HG03175 (cell line): Measurements from ENCODE around the gene GRID2.

Source experiments
- ATAC-seq: cut with Tn5 transposase; IDR thresholded peaks from one replicate; pipeline ENCODE4 v1.9.1; 2021; ENCODE audit warnings: mild to moderate bottlenecking, moderate library complexity; ENCODE audit not compliant: unreplicated experiment

Gene GRID2

GRCh38 chr4:93373893-93374860 lies 1070.4 kb downstream of the GRID2 start:
- ATAC-seq: no peak

DNA sequence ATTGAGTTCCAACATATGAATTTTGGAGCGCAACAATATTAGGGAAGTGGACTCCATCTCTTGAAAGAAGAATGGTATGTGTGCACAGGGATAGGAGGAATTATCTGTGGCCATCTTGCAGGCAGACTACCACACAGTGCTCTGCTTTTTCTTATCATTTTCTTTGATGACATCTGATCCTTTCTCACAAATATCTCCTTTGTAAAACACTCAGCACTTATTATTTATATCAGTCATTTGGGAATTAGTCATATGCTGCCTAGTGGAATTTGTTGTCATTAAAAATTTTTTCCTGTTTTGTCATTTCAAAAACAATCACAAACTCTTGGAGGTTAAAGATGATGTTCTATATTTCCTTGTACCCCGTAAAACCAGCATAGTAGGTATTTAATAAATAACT lies 1080.5 kb downstream of the GRID2 start:
- ATAC-seq: no peak

GRCh38 chr4:93384887-93385286 lies 1081.1 kb downstream of the GRID2 start:
- no peak for ATAC-seq

DNA sequence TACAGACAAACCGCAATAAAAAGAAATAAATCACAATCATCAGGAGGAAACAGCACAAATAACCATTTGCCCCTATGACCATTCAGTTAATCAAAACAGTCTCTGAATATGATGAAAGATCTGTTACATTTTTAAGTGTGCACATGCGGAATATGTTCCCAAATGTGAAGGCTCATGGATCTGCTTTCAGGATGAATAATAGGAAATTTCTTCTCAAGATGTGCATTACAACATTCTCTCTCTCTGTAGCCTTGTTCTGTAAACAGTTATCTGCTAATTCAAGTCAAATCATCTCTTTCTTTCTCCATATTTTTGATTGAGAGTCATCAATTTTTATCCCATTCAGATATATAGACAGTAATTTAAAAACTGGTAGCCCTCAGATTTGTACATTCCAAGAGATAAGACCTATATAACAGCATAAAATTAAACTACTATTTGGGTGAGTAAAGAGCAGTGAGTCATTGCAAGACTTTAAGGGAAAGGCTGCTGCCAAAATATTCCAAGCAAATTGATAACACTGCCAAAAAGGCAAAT lies 1090.8 kb downstream of the GRID2 start:
- ATAC-seq: no peak

DNA sequence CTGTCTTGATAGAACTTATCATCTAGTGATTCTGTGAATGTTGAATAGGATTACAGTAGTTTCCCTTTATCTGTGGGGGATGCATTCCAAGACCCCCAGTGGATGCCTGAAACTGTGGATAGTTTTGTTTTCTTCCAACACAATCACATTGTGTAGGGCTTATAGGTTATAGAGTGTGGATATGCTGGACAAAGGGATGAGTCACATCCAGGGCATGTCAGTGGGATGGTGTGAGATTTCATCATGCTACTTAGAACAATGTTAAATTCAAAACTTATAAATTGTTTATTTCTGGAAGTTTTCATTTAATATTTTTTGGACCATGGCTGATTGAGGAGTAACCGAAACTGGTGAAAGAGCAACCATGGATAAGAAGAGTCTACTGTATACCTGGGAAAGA lies 1092.5 kb downstream of the GRID2 start:
- no peak for ATAC-seq

GRCh38 chr4:93403571-93403970 lies 1099.8 kb downstream of the GRID2 start:
- no peak for ATAC-seq

- ATAC-seq: no peak
Observed at GRCh38 chr4:93407493-93408275, 1103.9 kb downstream of the GRID2 start.

GRCh38 chr4:93409035-93409434 lies 1105.3 kb downstream of the GRID2 start:
- ATAC-seq: no peak

- ATAC-seq: no peak
Observed at GRCh38 chr4:93414041-93414550, 1110.3 kb downstream of the GRID2 start.

- no peak for ATAC-seq
Observed at GRCh38 chr4:93416344-93417128, 1112.8 kb downstream of the GRID2 start.

DNA sequence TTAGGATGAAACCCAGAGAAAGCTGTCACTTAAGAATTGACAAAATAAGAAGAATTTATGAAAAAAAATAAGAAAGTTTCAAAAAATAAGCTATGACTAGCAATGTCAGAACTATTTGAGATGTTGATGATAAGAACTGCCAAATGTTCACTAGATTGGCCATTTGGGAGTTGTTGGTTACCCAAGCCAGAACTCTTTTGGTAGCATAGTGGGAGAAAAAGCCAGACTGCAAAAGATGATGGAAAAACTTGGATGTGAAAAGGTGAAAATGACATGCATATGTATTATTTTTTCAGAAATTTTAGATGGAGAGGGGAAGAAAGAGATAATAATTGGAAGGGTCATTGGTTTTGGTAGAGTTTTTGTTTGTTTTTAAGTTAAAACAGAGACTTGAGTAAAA lies 1127.6 kb downstream of the GRID2 start:
- ATAC-seq: no peak

DNA sequence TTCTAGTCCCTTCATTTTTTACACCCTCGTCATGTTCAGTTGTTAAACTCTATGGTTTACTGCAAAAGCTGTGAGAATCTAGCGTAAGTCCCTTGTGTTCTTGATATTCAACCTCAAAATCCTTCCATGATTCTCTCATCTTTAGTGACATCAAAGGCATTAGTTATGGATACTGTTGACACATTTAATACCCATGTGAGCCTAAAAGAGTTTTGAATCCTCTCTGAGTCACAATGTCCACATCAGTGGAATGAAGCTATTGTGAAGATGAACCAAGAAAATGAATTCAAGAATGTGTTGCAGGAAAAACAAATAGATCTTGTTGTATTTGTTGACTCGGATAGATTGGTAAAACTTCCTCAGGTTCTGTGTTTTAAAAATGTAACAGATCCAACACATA lies 1130.1 kb downstream of the GRID2 start:
- ATAC-seq: no peak

DNA sequence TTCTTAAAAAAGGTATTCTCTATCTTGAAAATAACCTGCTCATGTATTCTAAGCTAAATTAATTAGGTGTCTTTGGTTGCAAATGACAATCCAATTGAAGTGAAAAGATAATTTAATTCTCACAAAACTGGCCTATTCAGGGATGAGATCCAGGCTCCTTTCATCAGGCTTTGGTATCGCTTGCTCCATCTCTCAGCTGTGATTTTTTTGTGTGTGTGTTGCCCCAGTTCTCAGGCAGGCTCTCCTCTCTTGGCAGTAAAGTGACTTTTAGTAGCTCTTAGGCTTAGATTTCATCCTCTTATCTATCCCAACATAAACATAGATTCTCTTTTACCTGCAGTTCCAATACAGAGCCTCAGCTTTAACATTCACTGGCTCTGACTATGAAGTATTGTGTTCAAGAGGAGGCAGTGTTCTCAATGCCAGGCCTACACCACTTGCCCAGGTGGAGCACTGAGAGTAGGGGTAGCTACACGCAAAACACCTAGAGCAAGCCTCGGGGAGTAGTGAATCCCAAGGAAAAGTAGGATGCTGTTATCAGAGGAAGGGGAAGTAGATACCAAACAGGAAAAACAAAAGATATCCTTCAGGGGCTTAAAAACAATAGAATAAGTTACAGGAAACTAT lies 1132.3 kb downstream of the GRID2 start:
- ATAC-seq: no peak

- no peak for ATAC-seq
Observed at GRCh38 chr4:93437991-93438390, 1134.2 kb downstream of the GRID2 start.

DNA sequence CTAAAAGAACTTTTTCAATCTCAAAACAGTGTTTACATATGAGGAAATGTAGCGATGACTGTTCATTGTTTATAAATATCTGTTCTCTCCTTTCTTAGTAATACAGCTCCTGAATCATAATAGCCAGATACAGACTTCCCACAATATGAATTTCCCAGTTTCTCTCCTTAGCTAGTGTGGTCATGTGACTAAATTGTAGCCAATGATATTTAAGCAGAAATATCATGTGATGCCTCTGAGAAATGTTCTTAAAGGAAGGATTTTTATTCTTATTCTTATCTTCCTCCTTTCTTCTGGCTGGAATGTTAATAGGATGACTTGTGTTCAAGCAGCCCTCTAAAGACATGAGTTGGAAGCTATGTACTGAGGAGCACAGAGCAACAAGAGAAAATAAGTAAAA lies 1141.1 kb downstream of the GRID2 start:
- ATAC-seq: no peak

GRCh38 chr4:93446038-93446437 lies 1142.3 kb downstream of the GRID2 start:
- ATAC-seq: no peak

GRCh38 chr4:93448691-93449293 lies 1145.0 kb downstream of the GRID2 start:
- no peak for ATAC-seq

DNA sequence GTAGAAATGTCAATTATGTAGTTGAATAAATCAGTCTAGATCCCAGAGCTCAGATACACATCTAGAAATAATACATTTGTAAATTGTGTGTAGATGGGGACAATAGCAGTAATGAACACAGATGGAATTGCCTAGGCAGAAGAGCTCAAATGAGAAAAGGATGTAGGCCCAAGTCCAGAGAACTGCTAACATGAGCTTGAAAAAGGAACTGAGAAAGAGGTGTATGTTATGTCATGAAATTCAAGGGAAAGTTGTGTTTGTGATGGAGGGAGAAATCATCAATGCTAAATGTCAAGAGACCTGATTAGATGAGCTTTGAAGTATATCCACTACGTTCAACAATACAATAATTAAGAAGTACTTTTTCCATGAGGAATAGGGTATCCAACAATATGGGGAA lies 1148.2 kb downstream of the GRID2 start:
- ATAC-seq: no peak

GRCh38 chr4:93461541-93461940 lies 1157.8 kb downstream of the GRID2 start:
- ATAC-seq: no peak

- ATAC-seq: no peak
Observed at GRCh38 chr4:93466446-93466845, 1162.7 kb downstream of the GRID2 start.
